Smooth muscle cell (in vitro differentiated cells): ENCODE data around the gene TJP1. TPM values are rescaled to one million over a fixed set of nuclear protein-coding genes. Genes with fewer than 3 reads are reported as not detected.
A peak's percentile ranks its signal among the peaks of the same experiment; 100 is the strongest.

Experiments used
- DNase-seq: peaks from one replicate; lab custom pipeline; 2025; ENCODE audit not compliant: unreplicated experiment; lab: John Stamatoyannopoulos, UW
- H2AFZ ChIP-seq: fragments of 200-600 bp; sonication (generic); 2 replicates; pipeline ENCODE4 v1.6.0; 2016; ENCODE audit warnings: antibody characterized with exemption, low read depth, mild to moderate bottlenecking
- H3F3A ChIP-seq: fragments of 200-600 bp; sonication (generic); 2 replicates; pipeline ENCODE4 v1.6.0; 2017; ENCODE audit warnings: antibody characterized with exemption, low read depth
- H3K27ac ChIP-seq: fragments of 200-600 bp; sonication (generic); 2 replicates; pipeline ENCODE4 v1.5.1; 2016; ENCODE audit warnings: low read depth, mild to moderate bottlenecking
- H3K27me3 ChIP-seq: fragments of 200-600 bp; sonication (generic); 2 replicates; pipeline ENCODE4 v1.6.1; 2016; ENCODE audit warnings: low read depth, mild to moderate bottlenecking
- H3K36me3 ChIP-seq: fragments of 200-600 bp; sonication (generic); 2 replicates; pipeline ENCODE4 v1.5.1; 2016; ENCODE audit warnings: low read depth
- H3K4me1 ChIP-seq: fragments of 200-600 bp; sonication (generic); 2 replicates; pipeline ENCODE4 v1.5.1; 2016; ENCODE audit warnings: low read depth
- H3K4me2 ChIP-seq: fragments of 200-600 bp; sonication (generic); 2 replicates; pipeline ENCODE4 v1.6.0; 2016; ENCODE audit warnings: mild to moderate bottlenecking
- H3K4me3 ChIP-seq: fragments of 200-600 bp; sonication (generic); 2 replicates; pipeline ENCODE4 v1.5.1; 2016; ENCODE audit warnings: mild to moderate bottlenecking
- H3K79me2 ChIP-seq: fragments of 200-600 bp; sonication (generic); 2 replicates; pipeline ENCODE4 v1.6.0; 2016; ENCODE audit warnings: low read depth, mild to moderate bottlenecking
- H3K9ac ChIP-seq: fragments of 200-600 bp; sonication (generic); 2 replicates; pipeline ENCODE4 v1.6.0; 2016; ENCODE audit warnings: low read depth
- H3K9me3 ChIP-seq: fragments of 200-600 bp; sonication (generic); replicated peaks from 2 replicates; pipeline ENCODE4 v1.5.1; 2016; ENCODE audit warnings: low read depth
- H4K20me1 ChIP-seq: fragments of 200-600 bp; sonication (generic); 2 replicates; pipeline ENCODE4 v1.6.0; 2016; ENCODE audit warnings: low read depth
- WGBS: methylation state at CpG from one replicate; pipeline ENCODE4 v1.1.7; 2016; ENCODE audit warnings: low lambda C conversion rate; 5-methylcytosine and 5-hydroxymethylcytosine counted together
- polyA plus RNA-seq: library from polyadenylated mRNA; unstranded; fragments of >200 nt; fragmentation: Nextera tagmentation; extraction: Ambion mirVana; gene quantifications from 2 replicates; pipeline ENCODE4 v1.2.1, GENCODE V29; 2016
- total RNA-seq: library from RNA; depleted of rRNA; stranded (reverse); fragments of >200 nt; gene quantifications from 2 replicates; pipeline ENCODE4 v1.2.3, GENCODE V29; 2014
- TF ChIP-seq, protein P1 (sequence below): fragments of 200-600 bp; sonication (generic); IDR thresholded peaks from 2 replicates; pipeline ENCODE4 v1.5.1; 2017; ENCODE audit warnings: borderline replicate concordance, mild to moderate bottlenecking, antibody characterized with exemption; ENCODE audit not compliant: insufficient read depth, poor library complexity, severe bottlenecking

TJP1 gene
- total and polyA plus RNA-seq, 2 experiments from 2014 or later, result 28.4 to 73.1 TPM

DNA sequence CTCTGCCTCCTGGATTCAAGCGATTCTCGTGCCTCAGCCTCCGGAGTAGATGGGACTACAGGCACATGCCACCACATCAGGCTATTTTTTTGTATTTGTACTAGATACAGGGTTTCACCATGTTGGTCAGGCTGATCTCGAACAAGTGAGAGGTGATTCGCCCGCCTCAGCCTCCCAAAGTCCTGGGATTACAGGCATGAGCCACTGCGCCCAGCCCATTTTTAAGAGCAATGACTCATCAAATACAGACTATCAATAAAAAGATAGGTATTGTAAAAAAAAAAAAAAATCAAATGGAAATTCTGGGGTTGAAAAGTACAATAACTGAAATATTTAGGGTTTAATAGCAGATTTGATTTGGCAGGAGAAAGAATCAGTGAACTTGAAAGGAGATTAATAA, 129.0 kb downstream of the TJP1 start:
- 63% methylated on average over 7 of the region's 7 CpGs for WGBS
- Histone ChIP-seq H3K79me2 (no peaks in the 10 kb centered on the region), H3K4me1 (no peaks in the 10 kb centered on the region), H2AFZ (no peak overlapping the region), H4K20me1 (no peaks in the 10 kb centered on the region), H3K9me3 (no peaks in the 10 kb centered on the region), H3K4me2 (no peak overlapping the region), H3K4me3 (no peak overlapping the region), H3K27ac (no peak overlapping the region), H3K36me3 (no peaks in the 10 kb centered on the region), H3F3A (peaks cover 13% of the 10 kb centered on the region), H3K27me3 (no peaks in the 10 kb centered on the region), H3K9ac (no peak overlapping the region)
- TF ChIP-seq, protein P1, sequence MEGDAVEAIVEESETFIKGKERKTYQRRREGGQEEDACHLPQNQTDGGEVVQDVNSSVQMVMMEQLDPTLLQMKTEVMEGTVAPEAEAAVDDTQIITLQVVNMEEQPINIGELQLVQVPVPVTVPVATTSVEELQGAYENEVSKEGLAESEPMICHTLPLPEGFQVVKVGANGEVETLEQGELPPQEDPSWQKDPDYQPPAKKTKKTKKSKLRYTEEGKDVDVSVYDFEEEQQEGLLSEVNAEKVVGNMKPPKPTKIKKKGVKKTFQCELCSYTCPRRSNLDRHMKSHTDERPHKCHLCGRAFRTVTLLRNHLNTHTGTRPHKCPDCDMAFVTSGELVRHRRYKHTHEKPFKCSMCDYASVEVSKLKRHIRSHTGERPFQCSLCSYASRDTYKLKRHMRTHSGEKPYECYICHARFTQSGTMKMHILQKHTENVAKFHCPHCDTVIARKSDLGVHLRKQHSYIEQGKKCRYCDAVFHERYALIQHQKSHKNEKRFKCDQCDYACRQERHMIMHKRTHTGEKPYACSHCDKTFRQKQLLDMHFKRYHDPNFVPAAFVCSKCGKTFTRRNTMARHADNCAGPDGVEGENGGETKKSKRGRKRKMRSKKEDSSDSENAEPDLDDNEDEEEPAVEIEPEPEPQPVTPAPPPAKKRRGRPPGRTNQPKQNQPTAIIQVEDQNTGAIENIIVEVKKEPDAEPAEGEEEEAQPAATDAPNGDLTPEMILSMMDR, result no peak
- no peak for DNase-seq

DNA sequence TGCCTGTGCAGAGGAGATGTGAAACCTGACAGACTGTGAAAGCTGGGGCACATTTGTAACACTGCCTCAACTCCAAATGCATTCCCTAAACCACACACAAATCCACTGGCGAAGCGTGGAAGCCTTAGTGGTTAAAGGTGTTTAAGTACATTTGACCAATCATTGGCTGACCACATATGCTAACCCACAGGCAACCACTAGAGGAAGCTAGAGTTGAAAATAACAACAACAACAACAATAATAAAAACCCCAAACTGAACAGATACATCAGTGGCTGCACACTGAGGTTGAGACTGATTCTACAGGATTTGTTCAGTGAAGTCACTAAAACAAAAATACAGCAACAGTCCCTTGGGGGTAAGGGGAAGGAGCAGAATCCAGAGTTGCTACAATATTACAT, 129.7 kb downstream of the TJP1 start:
- H3K79me2 ChIP-seq, result no peaks in the 10 kb centered on the region
- peaks cover 13% of the 10 kb centered on the region for H3F3A ChIP-seq
- no peak overlapping the region for H2AFZ ChIP-seq
- TF ChIP-seq, protein P1, result peak; percentile 7
- H3K36me3 ChIP-seq, result no peaks in the 10 kb centered on the region
- no peaks in the 10 kb centered on the region for H4K20me1 ChIP-seq
- H3K27ac ChIP-seq, result no peak overlapping the region
- WGBS, result 38% methylated on average over 2 of the region's 2 CpGs
- H3K4me3 ChIP-seq, result no peak overlapping the region
- H3K9me3 ChIP-seq, result no peaks in the 10 kb centered on the region
- H3K27me3 ChIP-seq, result no peaks in the 10 kb centered on the region
- no peak for DNase-seq
- no peaks in the 10 kb centered on the region for H3K4me1 ChIP-seq
- no peak overlapping the region for H3K9ac ChIP-seq
- H3K4me2 ChIP-seq, result no peak overlapping the region

DNA sequence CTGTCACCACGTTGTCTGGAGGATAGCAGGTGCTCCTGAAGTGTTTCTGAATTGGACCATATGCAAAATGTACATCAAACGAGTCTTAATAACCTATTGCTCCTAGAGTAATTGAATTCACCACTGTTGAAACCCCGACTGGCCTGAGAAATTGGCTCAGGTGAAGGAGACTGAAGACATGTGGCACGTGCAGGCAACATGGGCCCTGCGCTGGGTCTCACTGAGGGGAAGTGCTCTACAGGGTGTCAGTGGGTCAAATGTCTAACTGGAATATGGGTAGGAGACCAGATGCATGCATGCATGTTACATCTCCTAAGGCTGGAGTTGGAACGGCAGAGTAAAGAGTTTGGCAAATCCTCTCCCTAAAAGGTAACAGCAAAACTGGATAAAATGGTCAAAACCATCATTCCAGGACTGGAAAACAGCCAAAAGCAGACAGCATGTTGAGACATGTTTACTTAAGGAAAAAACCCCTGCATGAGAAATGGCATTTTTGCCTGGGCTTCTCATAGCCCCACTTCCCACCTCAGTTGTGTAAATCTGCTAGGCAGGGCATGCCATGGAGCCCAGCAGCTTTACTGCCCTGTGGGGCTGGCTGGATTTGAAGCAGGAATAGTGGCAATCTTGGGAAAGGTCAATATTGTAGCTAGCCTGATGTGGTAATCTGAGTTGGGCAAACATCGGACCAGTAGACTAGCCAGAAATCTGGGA, 131.3 kb downstream of the TJP1 start:
- Histone ChIP-seq H3K4me2 (no peak overlapping the region), H3K9ac (no peak overlapping the region), H3K4me1 (no peaks in the 10 kb centered on the region), H3K4me3 (no peak overlapping the region), H3F3A (peaks cover 13% of the 10 kb centered on the region), H3K79me2 (no peaks in the 10 kb centered on the region), H3K27ac (no peak overlapping the region), H4K20me1 (no peaks in the 10 kb centered on the region), H3K27me3 (no peaks in the 10 kb centered on the region), H3K9me3 (no peaks in the 10 kb centered on the region), H3K36me3 (no peaks in the 10 kb centered on the region), H2AFZ (no peak overlapping the region)
- WGBS, result 81% methylated on average over 7 of the region's 7 CpGs
- TF ChIP-seq, protein P1, result no peak
- no peak for DNase-seq
